ENCODE data around the gene AP1G2.
A peak's percentile ranks its signal among the peaks of the same experiment; 100 is the strongest.

The AP1G2 gene

GRCh38 chr14:23563473-23564180 lies 4.0 kb downstream of the AP1G2 start:
- Mint-ChIP-seq H3K36me3 (ENCODE audit: low read depth) (peaks cover 27% of the 10 kb centered on the region), H3K27ac (no peak overlapping the region), H3K4me3 (no peak overlapping the region), H3K4me1 (peaks cover 22% of the 10 kb centered on the region), H3K9me3 (no peaks in the 10 kb centered on the region), H3K27me3 (ENCODE audit: low read depth, poor library complexity) (no peaks in the 10 kb centered on the region)
- DNase-seq = no peak
- TF ChIP-seq, protein P1, sequence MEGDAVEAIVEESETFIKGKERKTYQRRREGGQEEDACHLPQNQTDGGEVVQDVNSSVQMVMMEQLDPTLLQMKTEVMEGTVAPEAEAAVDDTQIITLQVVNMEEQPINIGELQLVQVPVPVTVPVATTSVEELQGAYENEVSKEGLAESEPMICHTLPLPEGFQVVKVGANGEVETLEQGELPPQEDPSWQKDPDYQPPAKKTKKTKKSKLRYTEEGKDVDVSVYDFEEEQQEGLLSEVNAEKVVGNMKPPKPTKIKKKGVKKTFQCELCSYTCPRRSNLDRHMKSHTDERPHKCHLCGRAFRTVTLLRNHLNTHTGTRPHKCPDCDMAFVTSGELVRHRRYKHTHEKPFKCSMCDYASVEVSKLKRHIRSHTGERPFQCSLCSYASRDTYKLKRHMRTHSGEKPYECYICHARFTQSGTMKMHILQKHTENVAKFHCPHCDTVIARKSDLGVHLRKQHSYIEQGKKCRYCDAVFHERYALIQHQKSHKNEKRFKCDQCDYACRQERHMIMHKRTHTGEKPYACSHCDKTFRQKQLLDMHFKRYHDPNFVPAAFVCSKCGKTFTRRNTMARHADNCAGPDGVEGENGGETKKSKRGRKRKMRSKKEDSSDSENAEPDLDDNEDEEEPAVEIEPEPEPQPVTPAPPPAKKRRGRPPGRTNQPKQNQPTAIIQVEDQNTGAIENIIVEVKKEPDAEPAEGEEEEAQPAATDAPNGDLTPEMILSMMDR (IDR thresholded peaks at IDR 0.05) = no peak

GRCh38 chr14:23562822-23563472 lies 4.6 kb downstream of the AP1G2 start:
- H3K27ac Mint-ChIP-seq = no peak overlapping the region
- TF ChIP-seq, protein P1 (IDR thresholded peaks at IDR 0.05) = peak; percentile 95
- H3K4me3 Mint-ChIP-seq = no peak overlapping the region

DNA sequence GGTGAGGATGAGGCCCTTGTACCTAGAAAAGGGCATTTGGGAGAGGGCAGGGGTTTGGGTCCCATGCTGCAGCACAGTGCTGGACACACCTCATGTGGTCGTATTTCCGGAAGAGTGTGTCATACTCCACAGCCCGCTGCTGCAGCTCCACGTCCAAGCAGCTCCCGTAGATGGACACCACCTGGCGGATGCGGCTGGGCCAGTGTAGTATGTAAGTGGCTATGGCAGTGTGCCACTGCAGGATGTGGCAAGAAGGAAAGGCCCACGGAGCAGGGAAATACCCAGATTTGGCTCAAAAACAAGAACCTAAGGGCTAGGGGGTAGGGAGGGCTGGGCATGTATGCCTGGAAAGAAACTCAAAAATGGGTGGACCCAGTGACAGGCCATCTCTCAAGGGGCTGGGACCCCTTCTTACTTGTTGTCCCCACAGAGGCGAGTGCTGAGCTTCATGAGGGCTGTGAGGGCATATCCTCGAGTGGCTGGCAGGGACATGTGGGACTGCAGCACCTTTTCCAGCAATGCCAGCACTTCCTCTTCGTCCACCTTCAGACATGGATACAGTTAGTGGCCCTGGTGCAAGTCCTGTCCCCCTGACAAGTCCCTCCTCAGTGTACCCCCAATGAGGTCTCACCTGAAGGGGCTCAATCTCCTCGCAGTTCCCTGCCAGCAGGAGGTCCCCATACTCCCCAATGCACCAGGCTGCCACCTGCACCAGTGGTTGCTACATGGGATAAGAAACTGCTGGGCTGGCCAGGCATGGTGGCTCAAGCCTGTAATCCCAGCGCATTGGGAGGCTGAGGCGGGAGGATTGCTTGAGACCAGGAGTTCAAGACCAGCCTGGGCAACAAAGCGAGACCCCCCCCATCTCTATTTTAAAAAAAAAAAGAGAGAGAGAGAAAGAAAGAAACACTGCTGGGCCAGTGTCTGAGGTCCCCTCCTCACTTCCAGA lies 5.4 kb downstream of the AP1G2 start:
- no peak for DNase-seq
- no peak overlapping the region for H3K4me3 Mint-ChIP-seq
- H3K27me3 Mint-ChIP-seq (ENCODE audit: low read depth, poor library complexity) = no peaks in the 10 kb centered on the region
- H3K9me3 Mint-ChIP-seq = no peaks in the 10 kb centered on the region
- H3K36me3 Mint-ChIP-seq (ENCODE audit: low read depth) = peaks cover 27% of the 10 kb centered on the region
- TF ChIP-seq, protein P1 (IDR thresholded peaks at IDR 0.05) = no peak
- no peak overlapping the region for H3K27ac Mint-ChIP-seq
- H3K4me1 Mint-ChIP-seq = peaks cover 20% of the 10 kb centered on the region

More at GRCh38 chr14:23562822-23563472, 4.6 kb downstream of the AP1G2 start:
- no peaks in the 10 kb centered on the region for H3K9me3 Mint-ChIP-seq
- peak; percentile 83 for DNase-seq
- peaks cover 20% of the 10 kb centered on the region for H3K4me1 Mint-ChIP-seq
- H3K27me3 Mint-ChIP-seq (ENCODE audit: low read depth, poor library complexity) = no peaks in the 10 kb centered on the region
- peaks cover 27% of the 10 kb centered on the region for H3K36me3 Mint-ChIP-seq (ENCODE audit: low read depth)

- H3K36me3 Mint-ChIP-seq (ENCODE audit: low read depth) = peaks cover 27% of the 10 kb centered on the region
- no peak for DNase-seq
- TF ChIP-seq, protein P1 (IDR thresholded peaks at IDR 0.05) = no peak
- H3K4me1 Mint-ChIP-seq = peaks cover 20% of the 10 kb centered on the region
- H3K9me3 Mint-ChIP-seq = no peaks in the 10 kb centered on the region
- H3K27me3 Mint-ChIP-seq (ENCODE audit: low read depth, poor library complexity) = peaks cover 5% of the 10 kb centered on the region
- H3K27ac Mint-ChIP-seq = no peak overlapping the region
- no peak overlapping the region for H3K4me3 Mint-ChIP-seq
These were observed 6.3 kb downstream of the AP1G2 start for GRCh38 chr14:23561259-23561658.

DNA sequence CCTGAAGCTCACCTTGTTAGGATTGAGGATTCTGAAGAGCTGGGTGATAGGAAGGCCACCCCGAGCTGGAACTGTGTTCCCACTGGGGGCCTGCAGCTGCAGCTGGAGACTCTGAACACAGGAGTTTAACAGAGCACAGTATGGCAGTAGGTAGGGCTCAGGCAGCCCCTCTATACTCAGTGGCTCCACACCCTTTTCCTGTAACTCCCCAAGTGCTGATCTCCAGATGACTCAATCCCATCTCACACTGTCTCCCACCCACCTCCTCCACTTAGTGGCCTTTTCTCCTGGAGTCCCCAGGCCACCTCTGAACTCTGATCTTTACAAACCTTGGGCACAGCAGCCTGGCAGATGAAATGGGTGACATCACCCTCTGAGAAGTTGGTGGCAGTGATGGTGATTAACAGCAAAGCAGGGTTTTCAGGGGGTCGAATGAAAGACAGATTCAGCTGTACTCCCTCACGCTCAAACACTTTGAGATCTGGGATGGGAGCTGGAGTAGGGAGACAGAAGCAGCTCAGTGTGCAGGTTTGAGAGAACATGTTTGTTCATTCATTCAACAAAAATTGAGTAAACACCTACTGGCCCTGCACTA lies 7.6 kb downstream of the AP1G2 start:
- Mint-ChIP-seq H3K4me1 (peaks cover 29% of the 10 kb centered on the region), H3K27me3 (ENCODE audit: low read depth, poor library complexity) (peaks cover 5% of the 10 kb centered on the region), H3K9me3 (no peaks in the 10 kb centered on the region), H3K4me3 (no peak overlapping the region), H3K27ac (no peak overlapping the region), H3K36me3 (ENCODE audit: low read depth) (peaks cover 27% of the 10 kb centered on the region)
- no peak for DNase-seq
- TF ChIP-seq, protein P1 (IDR thresholded peaks at IDR 0.05) = no peak

All from nephron progenitor cell (in vitro differentiated cells).